Gastroesophageal sphincter (tissue), 4 donors: ENCODE results near the gene WDR47. TPM values are rescaled to one million over a fixed set of nuclear protein-coding genes. Genes with fewer than 3 reads are reported as not detected.
"Not testable (repeated sequence)": the region's sequence is repeated elsewhere in the genome, so short reads cannot be mapped to it uniquely, and the experiment has no call there.

ENCODE experiments used
- ATAC-seq: fragments of 150-250 bp; one replicate; pipeline ENCODE4 v1.9.1; 2016; ENCODE audit warnings: mild to moderate bottlenecking, moderate library complexity
- H3K27ac ChIP-seq, 4 donors: fragments of 200-600 bp; sonication (generic) in 3 of 4; 1 replicate in 3 of 4; 2 replicates in 1 of 4; pipeline ENCODE4 v1.5.1; 2016 to 2019
- H3K27me3 ChIP-seq: fragments of 200-600 bp; sonication (generic); one replicate; pipeline ENCODE4 v1.5.1; 2019
- H3K36me3 ChIP-seq, 2 donors: fragments of 200-600 bp; sonication (generic); one replicate each; pipeline ENCODE4 v1.5.1; 2019; ENCODE audit warnings: control low read depth in 1 of 2
- H3K4me1 ChIP-seq, 3 donors: fragments of 200-600 bp; sonication (generic); 1 replicate in 2 of 3; 2 replicates in 1 of 3; pipeline ENCODE4 v1.5.1; 2016 to 2019; ENCODE audit warnings: control low read depth in 2 of 3
- H3K4me3 ChIP-seq, 2 donors: fragments of 200-600 bp; sonication (generic); one replicate each; pipeline ENCODE4 v1.5.1; 2019; ENCODE audit warnings: mild to moderate bottlenecking in 1 of 2, moderate library complexity in 1 of 2
- H3K9me3 ChIP-seq, 3 donors: fragments of 200-600 bp; sonication (generic); one replicate each; pipeline ENCODE4 v1.5.1; 2017 to 2019; ENCODE audit warnings: control low read depth in 2 of 3
- EP300 ChIP-seq: sonication (generic); formaldehyde crosslinking; IDR thresholded peaks from one replicate; pipeline ENCODE4 v1.6.1; 2017; ENCODE audit warnings: antibody characterized with exemption, mild to moderate bottlenecking
- POLR2A ChIP-seq, 2 donors: fragments of 450-650 bp; IDR thresholded peaks; one replicate each; pipeline ENCODE4 v1.6.1; 2017; ENCODE audit warnings: antibody characterized with exemption in 2 of 2, mild to moderate bottlenecking in 2 of 2, moderate library complexity in 1 of 2
- POLR2AphosphoS5 ChIP-seq: sonication (generic); formaldehyde crosslinking; IDR thresholded peaks from one replicate; pipeline ENCODE4 v1.6.1; 2017; ENCODE audit warnings: antibody characterized with exemption
- WGBS, 2 donors: methylation state at CpG; one replicate each; pipeline ENCODE4 v1.1.5; 2018; ENCODE audit warnings: low coverage in 1 of 2; 5-methylcytosine and 5-hydroxymethylcytosine counted together
- total RNA-seq, 4 donors: library from RNA; depleted of rRNA; stranded (reverse); fragments of >200 nt; gene quantifications; one replicate each; pipeline ENCODE4 v1.1.0, GENCODE V29; 2016
- TF ChIP-seq, protein P1 (sequence below), 4 experiments: fragments of 200-600 bp in 2 of 4; fragments of 450-650 bp in 2 of 4; sonication (generic) in 1 of 4; IDR thresholded peaks; one replicate each; pipeline ENCODE4 v1.5.1; 2017 to 2019; ENCODE audit warnings: antibody characterized with exemption in 4 of 4, mild to moderate bottlenecking in 2 of 4, moderate library complexity in 2 of 4

WDR47 gene
- total RNA-seq, 4 donors from 2014 or later = 19.7 to 31.3 (median 25.1) TPM

DNA sequence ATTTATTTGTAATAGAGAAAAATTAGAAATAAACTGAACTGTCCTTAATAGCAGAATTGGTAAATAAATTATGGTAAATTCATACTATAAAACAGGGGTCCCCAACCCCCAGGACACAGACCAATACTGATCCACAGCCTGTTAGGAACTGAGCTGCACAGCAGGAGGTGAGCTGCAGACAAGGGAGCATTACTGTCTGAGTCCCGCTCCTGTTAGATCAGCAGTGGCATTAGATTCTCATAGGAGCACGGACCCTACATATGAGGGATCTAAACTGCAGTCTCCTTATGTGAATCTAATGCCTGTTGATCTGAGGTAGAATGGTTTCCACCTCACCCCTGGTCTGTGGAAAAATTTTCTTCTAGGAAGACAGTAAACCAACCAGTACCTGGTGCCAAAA is 7.5 kb downstream of the WDR47 start:
- WGBS, 2 donors = 95% methylated on average over 2 of the region's 2 CpGs; no CpG with 5 or more reads in 1 of the 2 donors

DNA sequence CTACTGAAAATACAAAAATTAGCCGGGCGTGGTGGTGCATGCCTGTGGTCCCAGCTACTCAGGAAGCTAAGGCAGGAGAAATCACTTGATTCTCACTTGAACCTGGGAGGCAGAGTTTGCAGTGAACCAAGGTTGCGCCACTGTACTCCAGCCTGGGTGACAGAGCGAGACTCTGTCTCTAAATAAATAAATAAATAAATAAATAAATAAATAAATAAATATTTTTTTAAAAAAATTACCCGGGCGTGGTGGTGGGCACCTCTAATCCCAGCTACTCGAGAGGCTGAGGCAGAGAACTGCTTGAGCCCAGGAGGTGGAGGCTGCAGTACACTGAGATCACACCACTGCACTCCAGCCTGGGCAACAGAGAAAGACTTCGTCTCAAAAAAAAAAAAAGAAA is 12.4 kb downstream of the WDR47 start:
- ATAC-seq, H3K36me3 ChIP-seq, H3K27ac ChIP-seq, H3K4me3 ChIP-seq, H3K27me3 ChIP-seq, H3K9me3 ChIP-seq: not testable (repeated sequence)
- 89 to 91% methylated on average over 5 to 8 of the region's 8 CpGs for WGBS, 2 donors
- H3K4me1 ChIP-seq = peaks cover 0 to 19% (median 0%) of the 10 kb centered on the region in 3 donors

More for the DNA sequence above, 7.5 kb downstream of the WDR47 start:
- Histone ChIP-seq H3K4me3 (no peak overlapping the region), H3K27me3 (no peaks in the 10 kb centered on the region), H3K27ac (no peak overlapping the region), H3K9me3 (no peaks in the 10 kb centered on the region), H3K36me3 (no peaks in the 10 kb centered on the region), H3K4me1 (peaks cover 0 to 24% (median 0%) of the 10 kb centered on the region in 3 donors)
- ATAC-seq = no peak
- TF ChIP-seq POLR2A (IDR thresholded peaks at IDR 0.05) = no peak
- TF ChIP-seq EP300 = no peak
- TF ChIP-seq, protein P1, sequence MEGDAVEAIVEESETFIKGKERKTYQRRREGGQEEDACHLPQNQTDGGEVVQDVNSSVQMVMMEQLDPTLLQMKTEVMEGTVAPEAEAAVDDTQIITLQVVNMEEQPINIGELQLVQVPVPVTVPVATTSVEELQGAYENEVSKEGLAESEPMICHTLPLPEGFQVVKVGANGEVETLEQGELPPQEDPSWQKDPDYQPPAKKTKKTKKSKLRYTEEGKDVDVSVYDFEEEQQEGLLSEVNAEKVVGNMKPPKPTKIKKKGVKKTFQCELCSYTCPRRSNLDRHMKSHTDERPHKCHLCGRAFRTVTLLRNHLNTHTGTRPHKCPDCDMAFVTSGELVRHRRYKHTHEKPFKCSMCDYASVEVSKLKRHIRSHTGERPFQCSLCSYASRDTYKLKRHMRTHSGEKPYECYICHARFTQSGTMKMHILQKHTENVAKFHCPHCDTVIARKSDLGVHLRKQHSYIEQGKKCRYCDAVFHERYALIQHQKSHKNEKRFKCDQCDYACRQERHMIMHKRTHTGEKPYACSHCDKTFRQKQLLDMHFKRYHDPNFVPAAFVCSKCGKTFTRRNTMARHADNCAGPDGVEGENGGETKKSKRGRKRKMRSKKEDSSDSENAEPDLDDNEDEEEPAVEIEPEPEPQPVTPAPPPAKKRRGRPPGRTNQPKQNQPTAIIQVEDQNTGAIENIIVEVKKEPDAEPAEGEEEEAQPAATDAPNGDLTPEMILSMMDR (IDR thresholded peaks at IDR 0.05) = no peak
- no peak for TF ChIP-seq POLR2AphosphoS5

- H3K4me1 ChIP-seq = peaks cover 0 to 11% (median 0%) of the 10 kb centered on the region in 3 donors
- no peak overlapping the region for H3K27ac ChIP-seq
- no peak for ATAC-seq
- no peaks in the 10 kb centered on the region for H3K9me3 ChIP-seq
- no peak overlapping the region for H3K4me3 ChIP-seq
- H3K27me3 ChIP-seq = no peaks in the 10 kb centered on the region
- TF ChIP-seq POLR2AphosphoS5 (no peak), POLR2A (IDR thresholded peaks at IDR 0.05) (no peak), EP300 (no peak)
- TF ChIP-seq, protein P1 (IDR thresholded peaks at IDR 0.05) = peak in 1 of 4 experiments; percentile 5
- peaks cover 0 to 2% of the 10 kb centered on the region in 2 donors for H3K36me3 ChIP-seq
These were observed 14.1 kb downstream of the WDR47 start for GRCh38 chr1:109027841-109028240.

DNA sequence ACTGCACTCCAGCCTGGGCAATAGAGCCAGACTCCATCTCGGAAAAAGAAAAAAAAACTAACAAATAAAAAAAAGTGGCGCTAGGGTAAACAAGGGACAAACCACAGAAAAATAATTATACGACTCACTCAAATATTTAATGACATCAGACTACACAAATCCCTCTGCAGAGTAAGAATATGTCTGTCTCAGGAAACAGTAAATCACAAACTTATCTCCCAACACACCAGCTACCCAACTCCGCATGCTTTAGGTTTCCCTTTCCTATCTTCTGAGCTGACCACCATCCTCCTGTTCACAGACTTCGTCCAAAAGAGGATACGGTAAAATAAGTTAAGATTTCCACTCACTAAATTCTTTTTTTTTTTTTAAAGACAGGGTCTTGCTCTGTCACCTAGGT is 16.2 kb downstream of the WDR47 start:
- H3K9me3 ChIP-seq = no peaks in the 10 kb centered on the region
- no peak overlapping the region for H3K4me3 ChIP-seq
- H3K36me3 ChIP-seq = peaks cover 0 to 16% of the 10 kb centered on the region in 2 donors
- TF ChIP-seq POLR2A (IDR thresholded peaks at IDR 0.05) (no peak), EP300 (no peak), POLR2AphosphoS5 (no peak)
- TF ChIP-seq, protein P1 (IDR thresholded peaks at IDR 0.05) = no peak
- ATAC-seq = no peak
- H3K27ac ChIP-seq = no peak overlapping the region
- 88 to 89% methylated on average over 6 of the region's 6 CpGs for WGBS, 2 donors
- peaks cover 0 to 9% (median 0%) of the 10 kb centered on the region in 3 donors for H3K4me1 ChIP-seq
- H3K27me3 ChIP-seq = no peaks in the 10 kb centered on the region

- Histone ChIP-seq H3K9me3 (no peaks in the 10 kb centered on the region), H3K27me3 (no peaks in the 10 kb centered on the region), H3K27ac (no peak overlapping the region), H3K36me3 (peaks cover 0 to 16% of the 10 kb centered on the region in 2 donors), H3K4me3 (no peak overlapping the region), H3K4me1 (no peaks in the 10 kb centered on the region)
- no peak for ATAC-seq
- TF ChIP-seq POLR2AphosphoS5 (no peak), POLR2A (IDR thresholded peaks at IDR 0.05) (no peak), EP300 (no peak)
- TF ChIP-seq, protein P1 (IDR thresholded peaks at IDR 0.05) = no peak
- WGBS, 2 donors = 85 to 100% methylated on average over 2 of the region's 2 CpGs
These were observed 17.3 kb downstream of the WDR47 start for GRCh38 chr1:109024646-109025045.
